Pancreas (tissue), 10 donors: ENCODE measurements around the gene ABHD11. TPM values are rescaled to one million over a fixed set of nuclear protein-coding genes. Genes with fewer than 3 reads are reported as not detected.

Experiments
- ATAC-seq, 4 donors: fragments of 200-7000 bp; cut with Tn5 transposase; one replicate each; pipeline versions ENCODE4 v1.8.0 to v1.9.1; 2020; ENCODE audit warnings: mild to moderate bottlenecking in 4 of 4, moderate library complexity in 4 of 4
- DNase-seq, 6 donors: peaks; one replicate each; pipeline ENCODE4 v3.0.0-alpha.2; 2020
- FAIRE-seq: peaks from 2 replicates; lab custom pipeline; 2012; peaks lifted over from hg19 to GRCh38; lab: Jason Lieb, UNC
- H3K27ac ChIP-seq, 4 donors: fragments of 200-600 bp; sonication (generic); 1 replicate in 3 of 4; 2 replicates in 1 of 4; pipeline versions ENCODE4 v1.5.0 to v1.8.0; 2020
- H3K27me3 ChIP-seq, 4 donors: fragments of 200-600 bp; one replicate each; pipeline ENCODE4 v1.8.0; 2021
- H3K36me3 ChIP-seq, 3 donors: fragments of 200-600 bp; sonication (generic) in 1 of 3; one replicate each; pipeline versions ENCODE4 v1.5.0 to v1.8.0; 2020 to 2021
- H3K4me1 ChIP-seq, 3 donors: fragments of 200-600 bp; one replicate each; pipeline ENCODE4 v1.8.0; 2021
- H3K4me3 ChIP-seq, 4 donors: fragments of 200-600 bp; sonication (generic) in 2 of 4; one replicate each; pipeline versions ENCODE4 v1.5.0 to v1.8.0; 2020 to 2021
- H3K9me3 ChIP-seq, 4 donors: fragments of 200-600 bp; one replicate each; pipeline ENCODE4 v1.8.0; 2021
- WGBS, 2 donors: extraction: QIAGEN DNeasy Blood & Tissue Kit; methylation state at CpG; one replicate each; pipeline ENCODE4 v1.1.7; 2013; 5-methylcytosine and 5-hydroxymethylcytosine counted together
- intact Hi-C, 3 donors: fragments of 100-400 bp; cut with DNase I; formaldehyde crosslinking; loops; one replicate each; pipeline versions ENCODE4 v1.11.1 to v1.14.2; 2022
- polyA plus RNA-seq, 2 donors: library from polyadenylated mRNA; stranded (reverse); fragments of 200-250 nt; gene quantifications; one replicate each; pipeline ENCODE4 v1.2.3, GENCODE V29; 2013
- total RNA-seq, 6 donors: library from RNA; stranded (reverse); fragmentation: NEBNext Ultra II Directional in 4 of 6; extraction: Animal tissue kit (Norgen Biotek cat#: 25700) in 4 of 6; gene quantifications; one replicate each; pipeline versions ENCODE4 v1.2.1 to v1.2.4, GENCODE V29; 2021 to 2023
- TF ChIP-seq, protein P1 (sequence below), 4 donors: fragments of 200-600 bp; sonication (generic) in 3 of 4; IDR thresholded peaks; one replicate each; pipeline versions ENCODE4 v1.5.0 to v1.8.0; 2021; ENCODE audit warnings: antibody characterized with exemption in 4 of 4
- donor health status: healthy with polysubstance abuse.
- donor health status: DM: no; HTN: no; CAD: no; lungs with moderate emphysema.
- donor health status: DM: no; HTN: no; CAD: no.
- donor health status: control.
- donor health status: control.
- donor health status: Bipolar disorder and iron deficiency.
- donor health status: DM: yes; HTN: yes; CAD: no.
- donor health status: DM: no; HTN: no; CAD: no.
- donor health status: DM: no; HTN: no; CAD: no.
- donor health status: DM: yes; HTN: yes; CAD: no.

The ABHD11 gene
- total and polyA plus RNA-seq, 8 donors = 16.0 to 95.2 (median 24.3) TPM

DNA sequence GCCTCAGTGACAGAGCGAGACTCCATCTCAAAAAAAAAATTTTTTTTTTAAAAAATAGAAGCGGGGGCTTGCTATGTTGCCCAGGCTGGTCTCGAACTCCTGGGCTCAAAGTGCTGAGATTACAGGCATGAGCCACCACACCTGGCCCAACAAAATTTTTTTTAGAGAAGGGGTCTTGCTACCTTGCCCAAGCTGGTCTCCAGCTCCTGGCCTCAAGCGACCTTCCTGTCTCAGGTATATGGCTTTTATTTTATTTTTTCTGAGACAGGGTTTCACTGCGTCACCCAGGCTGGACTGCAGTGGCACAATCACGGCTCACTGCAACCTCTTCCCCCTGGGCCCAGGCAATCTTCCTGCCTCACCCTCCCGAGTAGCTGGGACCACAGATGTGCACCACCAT, 1.6 kb upstream of the ABHD11 start:
- no peak for ATAC-seq
- Histone ChIP-seq H3K4me3 (no peak overlapping the region), H3K9me3 (no peaks in the 10 kb centered on the region), H3K27me3 (no peaks in the 10 kb centered on the region), H3K4me1 (peaks cover 18 to 32% (median 32%) of the 10 kb centered on the region in 3 donors), H3K36me3 (peaks cover 0 to 8% (median 0%) of the 10 kb centered on the region in 3 donors), H3K27ac (peak overlapping the region; percentile 100)
- WGBS, 2 donors = 89 to 93% methylated on average over 7 of the region's 7 CpGs
- intact Hi-C loops = no loop called here
- TF ChIP-seq, protein P1, sequence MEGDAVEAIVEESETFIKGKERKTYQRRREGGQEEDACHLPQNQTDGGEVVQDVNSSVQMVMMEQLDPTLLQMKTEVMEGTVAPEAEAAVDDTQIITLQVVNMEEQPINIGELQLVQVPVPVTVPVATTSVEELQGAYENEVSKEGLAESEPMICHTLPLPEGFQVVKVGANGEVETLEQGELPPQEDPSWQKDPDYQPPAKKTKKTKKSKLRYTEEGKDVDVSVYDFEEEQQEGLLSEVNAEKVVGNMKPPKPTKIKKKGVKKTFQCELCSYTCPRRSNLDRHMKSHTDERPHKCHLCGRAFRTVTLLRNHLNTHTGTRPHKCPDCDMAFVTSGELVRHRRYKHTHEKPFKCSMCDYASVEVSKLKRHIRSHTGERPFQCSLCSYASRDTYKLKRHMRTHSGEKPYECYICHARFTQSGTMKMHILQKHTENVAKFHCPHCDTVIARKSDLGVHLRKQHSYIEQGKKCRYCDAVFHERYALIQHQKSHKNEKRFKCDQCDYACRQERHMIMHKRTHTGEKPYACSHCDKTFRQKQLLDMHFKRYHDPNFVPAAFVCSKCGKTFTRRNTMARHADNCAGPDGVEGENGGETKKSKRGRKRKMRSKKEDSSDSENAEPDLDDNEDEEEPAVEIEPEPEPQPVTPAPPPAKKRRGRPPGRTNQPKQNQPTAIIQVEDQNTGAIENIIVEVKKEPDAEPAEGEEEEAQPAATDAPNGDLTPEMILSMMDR (IDR thresholded peaks at IDR 0.05) = no peak
- DNase-seq = no peak
- FAIRE-seq = no peak

DNA sequence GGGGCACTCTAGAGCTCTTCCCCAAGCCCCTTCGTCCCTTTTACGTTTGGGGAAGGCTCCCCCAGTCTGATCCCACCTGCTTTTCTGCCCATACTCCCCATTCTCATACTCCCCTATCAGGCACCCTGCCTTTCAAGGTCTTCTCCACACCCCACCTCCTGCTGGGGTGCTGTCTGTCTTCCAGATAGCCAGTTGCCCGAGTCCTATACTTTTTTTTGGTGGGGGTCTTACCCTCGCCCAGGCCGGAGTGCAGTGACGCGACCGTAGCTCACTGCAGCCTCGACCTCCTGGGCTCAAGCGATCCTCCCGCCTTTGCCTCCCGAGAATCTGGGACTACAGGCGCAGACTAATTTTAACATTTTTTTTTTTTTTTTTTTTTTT, 775 bp upstream of the ABHD11 start:
- Histone ChIP-seq H3K4me3 (peak overlapping the region; percentile 37 to 95 (median 60)), H3K27ac (peak overlapping the region; percentile 100), H3K9me3 (no peaks in the 10 kb centered on the region), H3K36me3 (peaks cover 0 to 8% (median 0%) of the 10 kb centered on the region in 3 donors), H3K27me3 (no peaks in the 10 kb centered on the region), H3K4me1 (peaks cover 18 to 36% (median 32%) of the 10 kb centered on the region in 3 donors)
- FAIRE-seq (no peak), ATAC-seq (peak in 1 of 4 donors; percentile 1), DNase-seq (peak in 1 of 6 donors; percentile 62)
- TF ChIP-seq, protein P1 (IDR thresholded peaks at IDR 0.05) = no peak
- intact Hi-C loops = no loop called here
- 27 to 29% methylated on average over 13 of the region's 13 CpGs for WGBS, 2 donors

DNA sequence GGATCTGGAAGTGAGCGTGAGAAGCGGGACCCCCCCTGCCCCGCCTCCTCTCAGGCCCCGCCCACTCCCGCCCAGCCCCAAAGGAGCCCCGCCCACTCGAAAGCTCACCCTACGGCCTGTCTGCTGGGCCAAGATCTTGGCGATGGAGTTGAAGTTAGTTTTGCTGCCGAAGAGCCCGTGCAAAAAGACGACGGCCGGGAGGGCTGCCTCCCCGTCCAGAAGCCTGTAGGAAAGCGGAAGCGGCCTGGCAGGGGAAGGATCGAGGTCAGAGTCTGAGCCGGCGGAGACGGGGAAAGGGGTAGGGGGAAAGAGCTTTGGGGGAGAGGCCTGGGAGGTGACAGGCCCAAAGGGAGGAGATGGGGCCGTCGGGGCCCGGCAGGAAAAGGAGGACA, 386 bp downstream of the ABHD11 start:
- ATAC-seq (peak; percentile 9 to 26 (median 18)), FAIRE-seq (no peak)
- TF ChIP-seq, protein P1 (IDR thresholded peaks at IDR 0.05) = no peak

DNA sequence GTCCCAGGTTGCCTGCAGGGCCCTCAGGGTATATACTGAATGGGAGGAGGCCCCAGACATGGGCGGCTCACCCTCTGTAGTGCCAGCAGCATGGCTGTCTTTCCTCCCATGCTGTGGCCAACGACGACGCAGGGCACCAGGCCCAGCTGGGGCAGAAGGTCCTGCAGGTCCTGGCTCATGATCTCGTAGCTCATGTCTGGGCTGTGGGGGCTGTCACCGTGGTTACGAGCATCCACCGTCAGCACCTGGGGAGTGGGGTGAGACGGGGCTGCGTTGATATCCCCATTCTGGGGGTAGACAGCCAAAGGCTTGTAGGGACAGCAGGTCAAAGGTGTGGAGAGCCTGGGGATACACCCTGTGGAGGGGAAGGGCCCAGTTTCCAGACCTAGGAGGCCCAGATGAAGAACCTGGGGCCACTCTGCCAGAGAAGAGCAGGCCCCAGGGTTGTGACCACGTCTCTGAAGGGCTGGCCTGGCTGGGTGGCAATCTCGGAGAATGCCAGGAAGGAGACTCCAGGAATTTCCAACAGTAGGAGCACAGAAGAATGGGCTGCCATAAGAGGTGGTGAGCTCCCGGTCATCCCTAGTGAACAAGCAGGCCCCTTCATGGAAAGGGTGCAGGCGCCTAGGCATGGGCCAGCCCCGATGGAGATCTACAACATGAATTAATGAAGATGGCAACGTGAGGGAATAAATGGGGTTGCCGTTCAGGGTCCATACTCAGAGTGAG, 947 bp downstream of the ABHD11 start:
- 61 to 66% methylated on average over 17 of the region's 17 CpGs for WGBS, 2 donors
- peaks cover 0 to 8% (median 0%) of the 10 kb centered on the region in 3 donors for H3K36me3 ChIP-seq
- H3K4me3 ChIP-seq = peak overlapping the region; percentile 37 to 95 (median 78)
- H3K4me1 ChIP-seq = peaks cover 12 to 24% (median 22%) of the 10 kb centered on the region in 3 donors
- no peaks in the 10 kb centered on the region for H3K9me3 ChIP-seq
- ATAC-seq = no peak
- TF ChIP-seq, protein P1 (IDR thresholded peaks at IDR 0.05) = no peak
- DNase-seq = peak in 4 of 6 donors; percentile 40 to 75 (median 52)
- H3K27ac ChIP-seq = peak overlapping the region; percentile 66 to 100 (median 91)
- no peak for FAIRE-seq
- H3K27me3 ChIP-seq = no peaks in the 10 kb centered on the region
- intact Hi-C loops = no loop called here

More for the DNA sequence above, 386 bp downstream of the ABHD11 start:
- WGBS, 2 donors = 0 to 1% methylated on average over 19 to 24 of the region's 24 CpGs
- Histone ChIP-seq H3K4me1 (peaks cover 12 to 26% (median 24%) of the 10 kb centered on the region in 3 donors), H3K27me3 (no peaks in the 10 kb centered on the region), H3K27ac (peak overlapping the region; percentile 66 to 100 (median 91)), H3K4me3 (peak overlapping the region; percentile 37 to 95 (median 78)), H3K36me3 (peaks cover 0 to 8% (median 0%) of the 10 kb centered on the region in 3 donors), H3K9me3 (no peaks in the 10 kb centered on the region)
- intact Hi-C loops = no loop called here
- peak in 5 of 6 donors; percentile 60 to 82 (median 65) for DNase-seq

DNA sequence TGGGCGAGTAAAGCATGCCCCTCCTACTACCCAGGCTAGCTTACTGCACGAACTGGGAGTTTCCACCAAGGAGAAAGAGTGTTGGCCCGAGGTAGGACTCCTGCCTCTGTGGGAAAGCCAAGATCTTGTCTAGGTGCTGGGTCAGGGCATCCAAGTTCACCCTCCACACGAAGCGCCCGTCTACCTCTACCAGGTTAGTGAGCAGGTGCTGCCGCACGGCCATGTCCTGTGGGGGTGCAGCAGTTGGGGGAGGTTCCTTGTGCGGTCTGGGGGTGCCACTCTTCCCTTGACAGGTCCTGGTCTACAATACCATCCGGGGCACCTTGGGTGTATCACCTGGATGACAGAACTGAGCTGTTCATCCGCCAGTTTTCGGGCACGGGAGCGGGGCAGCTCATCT, 1.7 kb downstream of the ABHD11 start:
- peaks cover 8 to 16% (median 14%) of the 10 kb centered on the region in 3 donors for H3K4me1 ChIP-seq
- H3K4me3 ChIP-seq = no peak overlapping the region
- FAIRE-seq (no peak), ATAC-seq (no peak), DNase-seq (peak in 3 of 6 donors; percentile 39 to 69 (median 50))
- H3K27me3 ChIP-seq = no peaks in the 10 kb centered on the region
- peaks cover 0 to 8% (median 0%) of the 10 kb centered on the region in 3 donors for H3K36me3 ChIP-seq
- no peaks in the 10 kb centered on the region for H3K9me3 ChIP-seq
- intact Hi-C loops = no loop called here
- TF ChIP-seq, protein P1 (IDR thresholded peaks at IDR 0.05) = no peak
- WGBS, 2 donors = 87 to 91% methylated on average over 13 to 14 of the region's 14 CpGs
- no peak overlapping the region for H3K27ac ChIP-seq
